PC-3 (cell line): Measurements from ENCODE around the gene FOXI3. TPM values are rescaled to one million over a fixed set of nuclear protein-coding genes. Genes with fewer than 3 reads are reported as not detected.

Experiments
- ATAC-seq: fragments of 200-7000 bp; cut with Tn5 transposase; 2 replicates; pipeline ENCODE4 v1.9.1; 2020; ENCODE audit warnings: mild to moderate bottlenecking, moderate library complexity
- BruUV-seq: library from RNA; stranded (reverse); fragments of 400-500 nt; replicated peaks from 2 replicates; lab custom pipeline; 2021; lab: Mats Ljungman, UMichigan
- CTCF ChIA-PET: fragments of 300-600 bp; sonication (Branson Sonifier 250); formaldehyde crosslinking; loops from one replicate; lab custom pipeline; 2022; ENCODE audit warnings: antibody characterized with exemption; lab: Charles Lee
- POLR2A ChIA-PET: fragments of 300-600 bp; sonication (Branson Sonifier 250); formaldehyde crosslinking; loops from one replicate; lab custom pipeline; 2022; ENCODE audit warnings: antibody characterized with exemption; ENCODE audit not compliant: unreplicated experiment; lab: Charles Lee
- DNase-seq: peaks from one replicate; pipeline ENCODE4 v3.0.0-alpha.2; 2015
- H2AFZ ChIP-seq: fragments of 300-600 bp; sonication (generic); 2 replicates; pipeline ENCODE4 v1.6.0; 2016; ENCODE audit warnings: antibody characterized with exemption, low read length
- H3F3A ChIP-seq: fragments of 300-600 bp; sonication (generic); one replicate; pipeline ENCODE4 v1.6.0; 2017; ENCODE audit warnings: antibody characterized with exemption, low read length, control low read depth, mild to moderate bottlenecking; ENCODE audit not compliant: unreplicated experiment
- H3K27ac ChIP-seq: fragments of 300-600 bp; sonication (generic); 2 replicates; pipeline ENCODE4 v1.5.1; 2016; ENCODE audit warnings: mild to moderate bottlenecking, low read length
- H3K27me3 ChIP-seq: fragments of 300-600 bp; sonication (generic); 2 replicates; pipeline ENCODE4 v1.6.1; 2016; ENCODE audit warnings: low read length, mixed read lengths
- H3K36me3 ChIP-seq: fragments of 300-600 bp; sonication (generic); 2 replicates; pipeline ENCODE4 v1.6.1; 2016; ENCODE audit warnings: low read depth, mixed run types, low read length, mixed read lengths
- H3K4me1 ChIP-seq: fragments of 300-600 bp; sonication (generic); 2 replicates; pipeline ENCODE4 v1.5.1; 2016; ENCODE audit warnings: low read length; ENCODE audit not compliant: insufficient read depth
- H3K4me2 ChIP-seq: fragments of 300-600 bp; sonication (generic); 2 replicates; pipeline ENCODE4 v1.6.0; 2016; ENCODE audit warnings: low read length
- H3K4me3 ChIP-seq: fragments of 300-600 bp; sonication (generic); 2 replicates; pipeline ENCODE4 v1.5.1; 2016; ENCODE audit warnings: mild to moderate bottlenecking, low read length, mixed read lengths
- H3K79me2 ChIP-seq: fragments of 300-600 bp; sonication (generic); 2 replicates; pipeline ENCODE4 v1.6.1; 2017; ENCODE audit warnings: low read length, mixed read lengths
- H3K9ac ChIP-seq: fragments of 300-600 bp; sonication (generic); 2 replicates; pipeline ENCODE4 v1.6.0; 2016; ENCODE audit warnings: mild to moderate bottlenecking, low read length
- H3K9me2 ChIP-seq: fragments of 300-600 bp; sonication (generic); replicated peaks from 2 replicates; pipeline ENCODE4 v1.6.1; 2016; ENCODE audit warnings: mixed run types, low read length, mixed read lengths
- H3K9me3 ChIP-seq: fragments of 300-600 bp; sonication (generic); 2 replicates; pipeline ENCODE4 v1.6.1; 2016; ENCODE audit warnings: low read length, mixed read lengths
- H4K20me1 ChIP-seq: fragments of 300-600 bp; sonication (generic); 2 replicates; pipeline ENCODE4 v1.6.1; 2016; ENCODE audit warnings: low read length, mixed read lengths
- CTCF ChIP-seq: fragments of 300-600 bp; sonication (generic); conservative IDR thresholded peaks from 2 replicates; pipeline ENCODE4 v1.5.1; 2017; ENCODE audit warnings: antibody characterized with exemption, low read depth, mild to moderate bottlenecking, low read length
- EZH2 ChIP-seq: fragments of 300-600 bp; sonication (generic); IDR thresholded peaks from one replicate; pipeline ENCODE4 v1.6.1; 2017; ENCODE audit warnings: antibody characterized with exemption, mild to moderate bottlenecking, low read length; ENCODE audit not compliant: unreplicated experiment
- EZH2phosphoT487 ChIP-seq: fragments of 300-600 bp; sonication (generic); IDR thresholded peaks from 2 replicates; pipeline ENCODE4 v1.6.1; 2018; ENCODE audit warnings: mild to moderate bottlenecking, antibody characterized with exemption, low read length, borderline replicate concordance
- intact Hi-C: fragments of 100-400 bp; cut with micrococcal nuclease; formaldehyde crosslinking; loops from 2 replicates; pipeline ENCODE4 v1.9.0; 2023
- total RNA-seq: library from RNA; depleted of rRNA; stranded (reverse); fragments of >200 nt; gene quantifications from 2 replicates; pipeline ENCODE4 v1.2.3, GENCODE V29; 2014

FOXI3 gene
- total RNA-seq, 1 experiment from 2014 or later, result not detected

- DNase-seq, result no peak
- no peak overlapping the region for H3K9ac ChIP-seq
- no peaks in the 10 kb centered on the region for H3K36me3 ChIP-seq
- H3K9me2 ChIP-seq, result no peaks in the 10 kb centered on the region
- H3K27me3 ChIP-seq, result peaks cover 58% of the 10 kb centered on the region
- H3K4me3 ChIP-seq, result no peak overlapping the region
- ATAC-seq, result no peak
- H3K9me3 ChIP-seq, result no peaks in the 10 kb centered on the region
- H2AFZ ChIP-seq, result no peak overlapping the region
- H3K79me2 ChIP-seq, result no peaks in the 10 kb centered on the region
- H3K27ac ChIP-seq, result no peak overlapping the region
- ChIA-PET POLR2A (no interaction called here), CTCF (no interaction called here)
- no TSS peak for BruUV-seq
- no peak overlapping the region for H3K4me2 ChIP-seq
- no peaks in the 10 kb centered on the region for H3F3A ChIP-seq
- H3K4me1 ChIP-seq, result no peaks in the 10 kb centered on the region
- no peak for TF ChIP-seq EZH2
- no peak for TF ChIP-seq CTCF
- TF ChIP-seq EZH2phosphoT487, result no peak
- intact Hi-C loops, result loop anchor here (5.0 kb wide), 1 partner anchor 260 kb away; no protein-coding TSS in a partner anchor
- no peaks in the 10 kb centered on the region for H4K20me1 ChIP-seq
Measured at GRCh38 chr2:88451811-88452564, 505 bp downstream of the FOXI3 start.

GRCh38 chr2:88450925-88451810 is 1.3 kb downstream of the FOXI3 start:
- no peak for ATAC-seq

More at GRCh38 chr2:88450925-88451810, 1.3 kb downstream of the FOXI3 start:
- H3K79me2 ChIP-seq, result no peaks in the 10 kb centered on the region
- BruUV-seq, result no TSS peak
- POLR2A ChIA-PET, result no interaction called here
- no peaks in the 10 kb centered on the region for H3K4me1 ChIP-seq
- intact Hi-C loops, result loop anchor here (5.0 kb wide), 1 partner anchor 259 kb away; no protein-coding TSS in a partner anchor
- no peaks in the 10 kb centered on the region for H3F3A ChIP-seq
- H3K27me3 ChIP-seq, result peaks cover 56% of the 10 kb centered on the region
- no peak overlapping the region for H3K9ac ChIP-seq
- TF ChIP-seq EZH2, result no peak
- TF ChIP-seq CTCF, result no peak
- TF ChIP-seq EZH2phosphoT487, result no peak
- no peaks in the 10 kb centered on the region for H3K9me3 ChIP-seq
- DNase-seq, result no peak
- CTCF ChIA-PET, result no interaction called here
- no peak overlapping the region for H3K27ac ChIP-seq
- H3K36me3 ChIP-seq, result no peaks in the 10 kb centered on the region
- H4K20me1 ChIP-seq, result no peaks in the 10 kb centered on the region
- H3K9me2 ChIP-seq, result no peaks in the 10 kb centered on the region
- no peak overlapping the region for H3K4me2 ChIP-seq
- H3K4me3 ChIP-seq, result no peak overlapping the region
- H2AFZ ChIP-seq, result no peak overlapping the region
